Heart right ventricle (tissue), 16 donors: ENCODE results near the gene MTERF2. TPM values are rescaled to one million over a fixed set of nuclear protein-coding genes. Genes with fewer than 3 reads are reported as not detected.

Source experiments
- ATAC-seq, 8 donors: fragments of 200-7000 bp; cut with Tn5 transposase; one replicate each; pipeline ENCODE4 v1.9.1; 2020; ENCODE audit warnings: mild to moderate bottlenecking in 8 of 8, moderate library complexity in 8 of 8, moderate number of reproducible peaks in 1 of 8
- DNase-seq, 2 donors: peaks; one replicate each; pipeline ENCODE4 v3.0.0-alpha.2; 2020
- H3K27ac ChIP-seq, 10 donors: fragments of 200-600 bp; sonication (generic) in 2 of 10; one replicate each; pipeline versions ENCODE4 v1.5.0 to v1.8.0; 2020 to 2022; ENCODE audit warnings: mild to moderate bottlenecking in 3 of 10
- H3K27me3 ChIP-seq, 7 donors: fragments of 200-600 bp; one replicate each; pipeline ENCODE4 v1.8.0; 2021 to 2022; ENCODE audit warnings: mild to moderate bottlenecking in 2 of 7
- H3K36me3 ChIP-seq, 9 donors: fragments of 200-600 bp; sonication (generic) in 1 of 9; one replicate each; pipeline versions ENCODE4 v1.5.0 to v1.8.0; 2020 to 2022; ENCODE audit warnings: mild to moderate bottlenecking in 2 of 9
- H3K4me1 ChIP-seq, 9 donors: fragments of 200-600 bp; sonication (generic) in 1 of 9; one replicate each; pipeline versions ENCODE4 v1.5.0 to v1.8.0; 2020 to 2022; ENCODE audit warnings: mild to moderate bottlenecking in 4 of 9
- H3K4me3 ChIP-seq, 10 donors: fragments of 200-600 bp; sonication (generic) in 2 of 10; one replicate each; pipeline versions ENCODE4 v1.5.0 to v1.8.0; 2020 to 2022; ENCODE audit warnings: mild to moderate bottlenecking in 7 of 10, moderate library complexity in 2 of 10
- H3K9me3 ChIP-seq, 11 donors: fragments of 200-600 bp in 10 of 11; sonication (generic) in 2 of 11; one replicate each; pipeline versions ENCODE4 v1.5.0 to v1.8.0; 2013 to 2022; ENCODE audit warnings: mild to moderate bottlenecking in 2 of 11, control low read depth in 1 of 11, moderate library complexity in 1 of 11
- WGBS, 2 donors: extraction: QIAGEN DNeasy Blood & Tissue Kit; methylation state at CpG; one replicate each; pipeline ENCODE4 v1.1.7; 2013; ENCODE audit warnings: inconsistent platforms in 1 of 2; 5-methylcytosine and 5-hydroxymethylcytosine counted together
- intact Hi-C, 10 donors: fragments of 100-400 bp; cut with DNase I; formaldehyde crosslinking; loops; one replicate each; pipeline versions ENCODE4 v1.11.1 to v1.14.2; 2022
- polyA plus RNA-seq, 2 donors: library from polyadenylated mRNA; stranded (reverse); fragments of 200-250 nt; gene quantifications; one replicate each; pipeline ENCODE4 v1.2.3, GENCODE V29; 2013
- total RNA-seq, 10 donors: library from RNA; stranded (reverse); fragmentation: NEBNext Ultra II Directional in 3 of 10; extraction: Animal tissue kit (Norgen Biotek cat#: 25700) in 3 of 10; gene quantifications; one replicate each; pipeline versions ENCODE4 v1.2.1 to v1.2.4, GENCODE V29; 2021 to 2023
- TF ChIP-seq, protein P1 (sequence below), 9 donors: fragments of 200-600 bp; sonication (generic) in 2 of 9; IDR thresholded peaks; one replicate each; pipeline versions ENCODE4 v1.5.0 to v1.8.0; 2021 to 2022; ENCODE audit warnings: antibody characterized with exemption in 9 of 9, mild to moderate bottlenecking in 5 of 9, moderate library complexity in 1 of 9
- donor health status: Arrhythmogenic right ventricular cardiomyopathy.
- donor health status: ischemic (EF 13 %, LVEDD 7.1; RV severe dilation, severe dysfunction).
- donor health status: healthy with polysubstance abuse.
- donor health status: DM: no; HTN: yes; CAD: no.
- donor health status: DM: no; HTN: no; CAD: no.
- donor health status: ischemic (EF 25% LVEDD 6.9; RV normal size, moderate dysfunction).
- donor health status: ischemic (EF 25% LVEDD 5.7; RV mildly dilated, moderate dysfunction).
- donor health status: healthy.
- donor health status: DM: yes; HTN: yes; CAD: no.
- donor health status: Ischemic cardiomyopathy.
- donor health status: ischemic (EF 35%, LVEDD 5.7; RV mildly dilated, moderate dysfunction).
- donor health status: nonischemic (EF 11% LVEDD 7.7; RV severe dilation, severe dysfunction).
- donor health status: DM: yes; HTN: yes; CAD: no.
- donor health status: PGD.
- donor health status: ischemic (EF 29% LVEDD 5.4; RV normal size, mild dysfunction).
- donor health status: nonischemic (EF 23%, LVEDD 6.1; RV moderate dilation, normal function).

The MTERF2 gene
- total and polyA plus RNA-seq, 12 donors = 13.2 to 70.0 (median 28.0) TPM

DNA sequence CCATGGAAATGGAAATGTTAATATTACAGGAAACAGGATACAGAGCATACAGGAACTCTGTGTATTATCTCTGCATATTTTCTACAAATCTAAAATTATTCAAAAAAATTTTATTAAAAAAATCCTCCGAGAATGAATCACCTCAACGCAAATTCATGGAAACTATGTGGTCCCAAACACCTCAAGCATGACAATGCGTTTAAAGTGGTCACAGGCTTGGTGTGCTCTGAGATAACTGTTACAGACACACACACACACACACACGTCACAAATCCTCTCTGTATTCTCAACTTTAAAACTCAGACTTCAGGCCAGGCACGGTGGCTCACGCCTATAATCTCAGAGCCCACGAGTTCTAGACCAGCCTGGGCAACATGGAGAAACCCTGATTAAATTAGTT, 45.3 kb upstream of the MTERF2 start:
- ATAC-seq = no peak
- TF ChIP-seq, protein P1, sequence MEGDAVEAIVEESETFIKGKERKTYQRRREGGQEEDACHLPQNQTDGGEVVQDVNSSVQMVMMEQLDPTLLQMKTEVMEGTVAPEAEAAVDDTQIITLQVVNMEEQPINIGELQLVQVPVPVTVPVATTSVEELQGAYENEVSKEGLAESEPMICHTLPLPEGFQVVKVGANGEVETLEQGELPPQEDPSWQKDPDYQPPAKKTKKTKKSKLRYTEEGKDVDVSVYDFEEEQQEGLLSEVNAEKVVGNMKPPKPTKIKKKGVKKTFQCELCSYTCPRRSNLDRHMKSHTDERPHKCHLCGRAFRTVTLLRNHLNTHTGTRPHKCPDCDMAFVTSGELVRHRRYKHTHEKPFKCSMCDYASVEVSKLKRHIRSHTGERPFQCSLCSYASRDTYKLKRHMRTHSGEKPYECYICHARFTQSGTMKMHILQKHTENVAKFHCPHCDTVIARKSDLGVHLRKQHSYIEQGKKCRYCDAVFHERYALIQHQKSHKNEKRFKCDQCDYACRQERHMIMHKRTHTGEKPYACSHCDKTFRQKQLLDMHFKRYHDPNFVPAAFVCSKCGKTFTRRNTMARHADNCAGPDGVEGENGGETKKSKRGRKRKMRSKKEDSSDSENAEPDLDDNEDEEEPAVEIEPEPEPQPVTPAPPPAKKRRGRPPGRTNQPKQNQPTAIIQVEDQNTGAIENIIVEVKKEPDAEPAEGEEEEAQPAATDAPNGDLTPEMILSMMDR (IDR thresholded peaks at IDR 0.05) = no peak
- no peaks in the 10 kb centered on the region for H3K27me3 ChIP-seq
- H3K27ac ChIP-seq = no peak overlapping the region
- peaks cover under 1 to 62% (median 35%) of the 10 kb centered on the region in 9 donors for H3K4me1 ChIP-seq
- intact Hi-C loops = loop anchor here in 1 of 10 donors (5.0 kb wide), 1 partner anchor 60 kb away; the partner anchor contains the start of gene CRY1
- H3K4me3 ChIP-seq = no peak overlapping the region
- DNase-seq = no peak
- no peaks in the 10 kb centered on the region for H3K36me3 ChIP-seq
- WGBS, 2 donors = 68 to 70% methylated on average over 7 of the region's 7 CpGs
- no peaks in the 10 kb centered on the region for H3K9me3 ChIP-seq

DNA sequence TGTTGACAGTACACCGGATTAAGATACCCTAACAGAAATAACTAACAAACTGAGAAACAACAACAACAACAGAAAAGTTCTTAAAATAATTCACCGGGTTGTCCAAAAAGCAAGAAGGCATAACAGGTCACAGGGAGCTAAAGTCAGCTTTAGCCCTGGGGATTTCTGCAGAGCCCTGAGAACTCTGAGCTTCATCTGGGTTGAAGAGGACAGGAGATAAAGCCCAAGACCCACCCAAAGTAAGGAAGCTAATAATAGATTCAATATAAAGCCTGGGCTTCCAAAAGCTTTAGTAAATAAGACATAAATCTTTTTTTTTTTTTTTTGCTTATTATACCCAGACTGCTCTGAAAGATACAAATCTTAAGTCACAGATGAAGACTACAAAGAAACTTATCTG, 44.1 kb upstream of the MTERF2 start:
- Histone ChIP-seq H3K27me3 (no peaks in the 10 kb centered on the region), H3K9me3 (no peaks in the 10 kb centered on the region), H3K4me1 (peaks cover 4 to 74% (median 46%) of the 10 kb centered on the region in 9 donors), H3K4me3 (no peak overlapping the region), H3K36me3 (no peaks in the 10 kb centered on the region), H3K27ac (peak overlapping the region in 1 of 10 donors; percentile 36)
- WGBS, 2 donors = 31 to 36% methylated on average over 2 of the region's 2 CpGs
- DNase-seq (no peak), ATAC-seq (no peak)
- intact Hi-C loops = loop anchor here in 1 of 10 donors (5.0 kb wide), 1 partner anchor 61 kb away; the partner anchor contains the start of gene CRY1
- TF ChIP-seq, protein P1 (IDR thresholded peaks at IDR 0.05) = no peak

DNA sequence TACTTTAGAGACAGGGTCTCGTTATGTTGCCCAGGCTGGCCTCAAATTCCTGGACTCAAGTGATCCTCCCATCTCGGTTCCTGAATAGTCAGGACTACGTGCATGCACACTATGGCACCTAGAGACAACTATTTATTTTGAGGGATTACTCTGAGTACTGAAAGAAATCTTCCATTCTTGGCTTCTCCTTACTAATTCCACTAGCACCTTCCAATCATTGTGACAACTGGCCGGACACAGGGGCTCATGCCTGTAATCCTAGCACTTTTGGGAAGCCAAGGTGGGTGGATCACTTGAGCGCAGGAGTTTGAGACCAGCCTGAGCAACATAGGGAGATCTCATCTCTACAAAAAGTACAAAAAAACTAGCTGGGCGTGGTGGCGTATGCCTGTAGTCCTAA, 42.1 kb upstream of the MTERF2 start:
- no peak overlapping the region for H3K4me3 ChIP-seq
- H3K4me1 ChIP-seq = peaks cover 4 to 71% (median 46%) of the 10 kb centered on the region in 9 donors
- TF ChIP-seq, protein P1 (IDR thresholded peaks at IDR 0.05) = no peak
- ATAC-seq (no peak), DNase-seq (no peak)
- intact Hi-C loops = loop anchor here in 2 of 10 donors (5.0 kb wide), 2 partner anchors 42 to 63 kb away; partner anchors contain the start of genes CRY1 (in 2 of the 2) and MTERF2 (in 1 of the 2)
- H3K9me3 ChIP-seq = no peaks in the 10 kb centered on the region
- 85 to 88% methylated on average over 7 of the region's 7 CpGs for WGBS, 2 donors
- no peaks in the 10 kb centered on the region for H3K27me3 ChIP-seq
- H3K36me3 ChIP-seq = no peaks in the 10 kb centered on the region
- no peak overlapping the region for H3K27ac ChIP-seq

DNA sequence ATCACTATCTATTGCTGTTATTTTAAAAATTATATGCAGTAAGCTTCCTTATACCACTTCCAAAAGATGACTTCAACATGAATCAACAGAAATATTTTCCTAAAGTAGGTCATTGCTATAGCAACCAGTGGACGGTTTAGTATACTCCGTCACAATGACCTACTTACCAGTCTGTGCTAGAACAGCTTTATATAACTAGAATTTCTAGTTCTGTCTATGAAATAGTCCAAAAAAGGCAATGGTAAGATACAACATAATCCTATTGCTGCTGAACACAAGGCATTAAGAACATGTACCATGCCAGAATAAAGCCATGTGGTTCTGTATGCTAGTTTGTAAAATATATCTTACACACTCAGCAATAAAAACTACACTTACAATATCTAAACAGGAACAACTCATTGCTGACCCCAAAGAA, 40.7 kb upstream of the MTERF2 start:
- Histone ChIP-seq H3K36me3 (no peaks in the 10 kb centered on the region), H3K9me3 (no peaks in the 10 kb centered on the region), H3K27me3 (no peaks in the 10 kb centered on the region), H3K4me3 (peak overlapping the region in 1 of 10 donors; percentile 3), H3K27ac (peak overlapping the region; percentile 9 to 79 (median 46)), H3K4me1 (peaks cover 4 to 71% (median 46%) of the 10 kb centered on the region in 9 donors)
- 1 to 6% methylated on average over 2 of the region's 2 CpGs for WGBS, 2 donors
- TF ChIP-seq, protein P1 (IDR thresholded peaks at IDR 0.05) = no peak
- ATAC-seq (peak; percentile 87 to 98 (median 94)), DNase-seq (peak in 1 of 2 donors; percentile 16)
- intact Hi-C loops = loop anchor here in 2 of 10 donors (5.0 kb wide), 2 partner anchors 40 to 65 kb away; partner anchors contain the start of genes CRY1 (in 2 of the 2) and MTERF2 (in 1 of the 2)
